Putamen (tissue), 1 donor: ENCODE results near the gene SLC4A2.

Experiments used
- DNase-seq: peaks from one replicate; pipeline ENCODE4 v3.0.0-alpha.2; 2016; ENCODE audit warnings: low spot score

SLC4A2 gene

DNA sequence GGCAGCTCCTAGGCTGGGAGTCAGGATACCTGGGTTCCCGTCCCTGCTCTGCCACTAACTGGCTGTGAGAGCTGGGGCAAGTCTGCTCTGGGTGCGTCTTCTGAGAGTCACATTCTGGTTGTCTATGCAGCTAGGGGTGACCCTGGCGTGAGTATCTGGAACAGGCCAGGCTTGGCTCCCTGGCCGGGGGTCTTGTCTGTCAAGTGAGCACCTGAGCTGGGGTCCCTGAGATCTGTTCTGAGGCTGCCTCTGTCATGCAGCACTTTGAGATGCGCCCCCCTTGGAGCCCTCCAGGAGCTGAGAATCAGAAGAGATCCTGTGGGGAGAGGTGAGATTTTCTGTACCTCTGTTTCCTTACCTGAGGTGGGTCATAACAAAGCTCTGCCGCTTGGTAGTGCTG lies 34.4 kb downstream of the SLC4A2 start:
- no peak for DNase-seq

DNA sequence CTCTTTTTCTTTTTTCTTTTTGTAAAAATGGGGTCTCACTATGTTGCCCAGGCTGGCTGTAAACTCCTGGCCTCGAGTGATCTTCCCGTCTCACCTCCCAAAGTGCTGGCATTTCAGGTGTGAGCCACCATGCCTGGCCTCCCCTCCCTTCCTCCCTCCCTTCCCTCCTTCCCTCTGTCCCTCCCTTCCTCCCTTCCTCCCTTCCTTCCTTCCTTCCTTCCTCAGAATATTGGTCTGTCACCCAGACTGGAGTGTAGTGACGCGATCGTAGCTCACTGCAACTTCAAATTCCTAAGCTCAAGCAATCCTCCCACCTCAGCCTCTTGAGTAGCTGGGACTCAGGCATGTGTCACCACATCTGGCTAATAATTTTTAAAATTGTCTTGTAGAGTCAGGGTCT lies 35.3 kb downstream of the SLC4A2 start:
- no peak for DNase-seq

DNA sequence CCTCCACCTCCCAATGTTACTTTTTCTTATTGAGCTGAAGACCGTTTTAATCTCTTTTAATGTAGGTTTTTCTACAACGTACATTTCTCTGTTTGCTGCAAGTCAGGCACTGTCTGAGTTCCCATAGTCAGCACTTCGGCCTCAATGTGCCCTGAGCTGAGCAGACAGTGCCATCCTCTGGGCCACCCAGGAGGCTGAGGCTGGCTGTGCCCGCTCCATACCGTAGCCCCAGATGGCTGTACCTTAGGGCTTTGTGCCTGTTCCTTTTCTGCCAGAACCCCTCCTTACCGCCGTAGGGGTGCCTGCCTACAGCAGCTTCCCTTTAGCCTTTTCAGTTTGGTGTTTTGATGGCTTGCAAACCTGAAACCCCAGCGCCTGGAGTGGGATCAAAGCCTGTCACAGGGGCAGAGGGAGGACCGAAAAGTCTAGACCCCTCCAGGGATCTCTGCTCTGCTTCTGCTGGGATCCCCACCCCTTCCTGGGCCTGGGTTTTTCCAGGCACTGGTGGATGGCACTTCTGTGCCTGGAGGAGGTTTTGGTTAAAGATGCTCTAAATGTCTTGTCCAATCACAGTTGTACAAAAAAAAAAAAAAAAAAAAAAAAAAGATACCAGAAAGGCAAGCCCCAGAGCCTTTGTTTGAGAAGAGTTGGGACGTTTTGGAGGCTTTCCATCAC lies 35.9 kb downstream of the SLC4A2 start:
- DNase-seq: no peak

DNA sequence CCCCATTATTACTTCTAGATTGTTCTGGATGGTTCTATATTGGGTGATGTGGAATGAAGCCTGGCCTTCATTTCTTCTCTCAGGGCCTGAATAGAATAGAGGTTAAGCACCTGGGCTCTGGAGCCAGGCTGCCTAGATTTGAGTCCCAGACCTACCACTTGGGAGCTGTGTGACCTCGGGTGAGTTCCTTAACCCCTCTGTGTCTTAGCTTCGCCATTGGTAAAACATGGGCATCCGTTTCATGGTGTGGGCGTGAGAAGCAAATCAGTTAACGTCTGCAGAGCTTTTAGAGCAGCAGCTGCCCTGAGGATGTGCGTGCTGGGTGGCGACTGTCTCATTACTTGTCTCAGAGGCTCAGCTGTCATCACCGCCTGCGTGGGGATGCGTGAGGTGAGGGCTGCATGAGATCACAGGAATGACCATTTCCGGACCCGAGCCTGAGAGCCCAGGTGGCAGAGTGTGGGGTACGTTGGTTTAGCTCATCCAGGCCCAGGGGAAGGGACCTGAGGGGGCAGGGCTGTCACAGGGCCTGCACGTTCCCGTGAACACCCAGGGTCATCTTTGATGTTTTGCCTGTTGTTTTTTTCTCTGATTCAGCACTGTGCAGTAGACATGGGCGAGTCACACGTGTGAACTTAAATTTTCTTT lies 36.6 kb downstream of the SLC4A2 start:
- DNase-seq: no peak

DNA sequence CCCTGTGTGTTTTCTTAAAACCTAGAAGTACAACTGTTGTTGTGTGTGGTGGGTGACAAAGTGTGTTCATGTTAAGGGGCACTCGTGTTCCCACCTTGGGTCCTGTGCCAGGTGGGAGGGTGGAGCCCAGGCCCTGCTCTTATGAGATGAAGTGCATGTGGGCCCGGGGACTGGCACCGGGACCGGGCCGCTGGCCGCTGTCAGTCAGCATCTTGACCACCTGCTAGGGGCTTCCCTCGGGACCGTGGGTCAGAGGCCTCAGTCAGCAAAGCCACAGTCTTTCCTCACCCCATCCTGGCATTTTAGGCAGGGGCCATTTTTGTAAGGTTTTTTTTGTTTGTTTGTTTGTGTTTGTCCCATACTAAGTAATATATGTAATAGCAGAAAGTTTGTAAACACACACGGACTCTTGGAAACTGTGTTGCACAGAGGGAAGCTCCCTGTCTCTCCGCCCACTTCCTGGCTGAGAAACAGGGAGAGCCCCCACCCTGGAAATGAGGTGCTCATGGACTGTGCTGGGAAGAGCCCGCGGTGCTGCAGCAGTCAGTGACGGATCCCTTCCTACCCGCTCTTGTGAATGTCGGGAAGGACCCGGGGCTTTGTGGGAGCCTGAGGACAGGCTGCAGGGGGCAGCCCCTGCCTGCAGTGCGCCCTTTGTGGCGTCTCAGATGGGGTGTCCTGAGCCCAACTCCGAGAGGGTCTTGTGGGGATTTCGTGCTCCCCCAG lies 40.3 kb downstream of the SLC4A2 start:
- DNase-seq: no peak

DNA sequence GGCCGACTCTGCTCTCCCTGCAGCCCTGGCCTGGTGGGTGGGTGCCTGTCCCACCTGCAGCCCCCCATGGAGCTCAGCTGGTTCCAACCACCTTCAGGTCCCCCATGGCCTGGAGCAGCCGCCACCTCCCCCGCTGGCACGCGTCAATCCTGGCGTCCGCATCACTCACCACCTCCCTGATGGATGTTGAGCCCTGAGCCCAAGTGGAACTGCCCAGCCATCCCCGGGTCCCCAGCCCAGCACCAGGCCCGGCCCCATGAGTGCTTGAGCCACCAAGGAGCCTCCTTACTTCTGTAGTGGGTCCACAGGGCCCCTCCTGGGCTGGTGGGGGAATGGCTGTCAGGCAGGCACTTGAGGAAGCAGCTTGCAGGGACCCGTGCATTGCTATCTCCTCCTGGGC lies 41.5 kb downstream of the SLC4A2 start:
- DNase-seq: no peak

DNA sequence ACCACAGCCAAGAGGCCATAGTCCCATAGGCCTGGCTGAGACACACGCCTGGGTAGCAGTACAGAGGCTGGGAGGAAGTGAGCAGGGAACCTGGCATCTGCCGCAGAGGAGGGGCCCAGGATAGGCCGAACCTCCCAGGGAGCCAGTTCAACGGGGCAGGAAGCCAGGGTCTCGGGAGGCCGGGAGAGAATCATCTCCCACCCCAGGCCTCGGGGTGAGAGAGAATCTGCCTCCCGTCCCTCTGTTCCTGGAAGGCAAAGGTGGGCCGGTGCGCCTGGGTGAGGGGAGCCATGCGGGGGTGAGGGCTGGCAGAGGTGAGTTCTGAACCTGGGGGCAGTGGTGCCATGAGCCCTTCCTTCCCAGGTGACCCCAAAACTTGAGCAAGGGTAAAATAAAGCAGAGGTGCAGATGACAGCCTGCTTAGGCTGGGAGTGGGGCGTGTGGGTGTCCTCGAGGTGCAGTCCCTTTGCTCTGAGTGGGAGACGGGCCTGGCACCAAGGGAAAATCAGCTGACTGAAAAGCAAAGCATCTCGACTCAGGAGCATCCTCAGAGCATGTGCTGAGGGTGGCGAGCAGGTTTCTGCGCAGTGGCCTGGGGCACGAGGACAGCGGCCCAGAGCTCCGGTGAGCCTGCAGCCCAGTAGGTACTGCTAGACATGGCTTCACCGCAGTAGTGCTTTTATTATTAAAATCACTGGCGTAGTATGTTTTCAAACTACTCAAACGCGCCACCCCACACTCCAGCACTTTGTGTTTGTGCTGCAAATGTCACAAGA lies 42.4 kb downstream of the SLC4A2 start:
- DNase-seq: no peak

DNA sequence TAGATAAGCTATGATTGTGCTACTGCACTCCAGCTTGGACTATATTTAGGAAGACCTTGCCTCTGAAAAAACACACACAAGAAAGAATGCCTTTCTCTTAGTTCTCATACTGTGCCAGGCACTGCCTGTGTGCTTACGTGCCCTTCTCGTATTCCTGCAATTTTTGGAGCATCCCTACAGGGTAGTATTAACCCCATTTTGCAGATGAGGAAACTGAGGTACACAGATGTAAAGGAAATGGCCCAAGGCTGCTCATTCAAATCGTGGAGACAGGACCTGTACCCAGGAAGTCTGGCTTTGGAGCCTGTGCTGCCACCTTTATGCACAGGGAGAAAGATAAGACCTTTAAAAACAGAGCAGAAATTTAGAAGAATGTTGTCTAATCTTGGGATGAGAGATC lies 43.6 kb downstream of the SLC4A2 start:
- DNase-seq: no peak

DNA sequence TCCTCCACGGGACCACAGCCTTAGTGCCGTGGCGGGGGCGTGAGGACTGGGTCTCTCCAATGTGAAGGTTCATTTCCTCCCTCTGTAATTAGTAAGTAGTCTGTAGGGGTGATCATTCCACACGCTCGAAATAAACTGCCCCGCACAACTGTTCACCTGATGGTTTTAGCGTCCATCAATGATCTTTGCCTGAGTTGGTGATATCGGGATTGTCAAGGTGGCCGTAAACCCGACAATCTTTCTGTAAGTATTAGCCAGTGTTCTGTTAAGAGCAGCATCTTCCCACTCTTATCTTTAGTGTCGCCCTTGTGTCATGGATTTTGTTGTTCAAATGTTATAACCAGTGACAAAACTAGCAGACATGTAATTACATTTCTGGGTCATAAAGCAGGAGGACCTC lies 44.6 kb downstream of the SLC4A2 start:
- DNase-seq: no peak

DNA sequence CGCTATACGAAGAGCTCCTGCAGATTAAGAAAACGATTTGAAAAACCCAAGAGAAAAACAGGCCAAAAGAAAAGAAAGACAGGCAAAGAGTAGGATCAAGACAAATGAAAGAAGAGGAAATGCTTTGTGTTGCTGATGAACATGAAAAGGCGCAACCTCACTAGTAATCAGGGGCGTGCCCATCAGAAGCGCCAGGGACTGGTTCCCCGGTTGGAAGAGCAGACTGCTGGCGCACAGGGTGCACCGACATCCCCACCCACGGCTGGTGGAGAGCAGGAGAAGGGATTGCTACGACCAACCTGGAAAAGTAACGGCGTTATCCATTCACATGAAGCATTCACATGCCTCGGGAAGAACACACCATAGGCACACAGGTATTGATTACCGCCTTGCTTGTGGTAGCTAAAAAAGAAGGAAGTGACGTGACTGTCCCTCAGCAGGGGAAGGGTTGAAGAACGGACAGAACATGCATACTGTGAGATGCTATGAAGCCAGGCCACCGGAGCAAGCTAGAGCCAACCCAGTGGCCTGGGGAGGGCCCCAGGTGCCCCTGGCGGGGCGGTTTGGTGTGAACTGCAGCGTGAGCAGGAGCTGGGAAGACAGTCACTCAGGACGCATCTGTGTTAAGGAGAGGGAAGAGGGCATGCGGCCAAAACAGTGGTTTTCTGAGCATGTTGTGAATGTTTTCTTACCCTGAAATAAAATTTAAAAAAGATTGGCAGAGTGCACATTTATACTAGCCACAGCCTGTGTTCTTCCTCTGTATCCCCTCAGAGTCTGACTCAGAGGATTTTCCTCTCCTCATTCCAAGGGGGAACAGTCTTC lies 45.2 kb downstream of the SLC4A2 start:
- DNase-seq: no peak

DNA sequence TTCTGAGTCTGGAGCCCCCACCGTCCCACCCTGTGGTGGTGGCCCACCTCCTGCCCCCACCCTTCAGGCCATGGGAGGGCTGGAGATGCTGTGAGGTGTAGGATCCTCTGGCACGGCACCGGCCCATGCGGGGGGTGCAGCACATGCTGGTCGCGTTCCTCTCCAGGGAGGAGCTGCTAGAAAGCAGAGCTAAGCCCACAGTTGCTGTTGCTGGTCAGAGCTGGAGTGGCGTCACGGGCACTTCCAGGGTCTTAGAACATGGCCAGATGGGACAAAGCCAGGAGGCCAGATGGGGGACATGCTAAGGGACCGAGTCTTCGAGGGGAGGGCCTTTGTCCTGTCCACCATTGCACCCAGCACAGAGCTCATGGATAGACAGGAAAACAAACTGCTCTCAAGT lies 48.5 kb downstream of the SLC4A2 start:
- DNase-seq: no peak

DNA sequence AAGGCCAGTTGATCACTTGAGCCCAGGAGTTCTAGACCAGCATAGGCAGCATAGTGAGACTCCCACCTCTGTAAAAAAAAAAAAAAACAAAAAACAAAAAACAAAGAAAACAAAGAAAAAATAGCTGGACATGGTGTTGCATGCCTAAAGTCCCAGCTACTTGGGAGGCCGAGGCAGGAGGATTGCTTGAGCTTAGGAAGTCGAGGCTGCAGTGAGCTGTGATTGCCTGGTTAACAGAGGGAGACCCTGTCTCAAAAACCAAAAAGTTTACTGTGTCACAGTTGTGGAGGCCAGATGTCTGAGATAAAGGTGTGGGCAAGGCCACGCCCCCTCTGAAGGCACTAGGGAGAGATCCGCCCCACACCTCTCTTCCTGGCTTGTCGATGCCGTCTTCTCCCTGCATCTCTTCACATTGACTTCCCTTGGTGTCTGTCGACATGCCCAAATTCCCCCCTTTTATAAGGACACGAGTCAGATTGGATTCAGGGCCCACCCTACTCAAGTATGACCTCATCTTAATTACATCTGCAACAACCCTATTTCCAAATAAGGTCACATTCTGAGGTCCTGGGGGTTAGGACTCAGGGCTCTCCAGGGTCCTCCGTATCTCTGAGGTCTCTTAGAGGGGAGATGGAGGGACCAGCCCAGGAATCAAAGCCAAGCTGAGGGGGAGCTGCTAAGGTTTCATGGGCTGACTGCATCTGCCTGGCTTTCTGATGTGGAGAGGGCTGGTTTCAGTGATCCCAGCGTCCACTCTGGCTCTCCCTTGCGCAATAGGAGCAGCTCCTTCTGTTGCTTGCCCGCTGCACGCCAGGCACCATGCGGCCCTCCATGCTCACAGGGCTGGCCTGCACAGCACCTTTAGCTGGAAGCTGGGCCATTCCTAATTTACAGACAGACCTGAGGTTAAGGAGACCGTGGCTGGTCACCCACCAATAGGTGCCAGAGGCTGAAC lies 50.0 kb downstream of the SLC4A2 start:
- DNase-seq: no peak

DNA sequence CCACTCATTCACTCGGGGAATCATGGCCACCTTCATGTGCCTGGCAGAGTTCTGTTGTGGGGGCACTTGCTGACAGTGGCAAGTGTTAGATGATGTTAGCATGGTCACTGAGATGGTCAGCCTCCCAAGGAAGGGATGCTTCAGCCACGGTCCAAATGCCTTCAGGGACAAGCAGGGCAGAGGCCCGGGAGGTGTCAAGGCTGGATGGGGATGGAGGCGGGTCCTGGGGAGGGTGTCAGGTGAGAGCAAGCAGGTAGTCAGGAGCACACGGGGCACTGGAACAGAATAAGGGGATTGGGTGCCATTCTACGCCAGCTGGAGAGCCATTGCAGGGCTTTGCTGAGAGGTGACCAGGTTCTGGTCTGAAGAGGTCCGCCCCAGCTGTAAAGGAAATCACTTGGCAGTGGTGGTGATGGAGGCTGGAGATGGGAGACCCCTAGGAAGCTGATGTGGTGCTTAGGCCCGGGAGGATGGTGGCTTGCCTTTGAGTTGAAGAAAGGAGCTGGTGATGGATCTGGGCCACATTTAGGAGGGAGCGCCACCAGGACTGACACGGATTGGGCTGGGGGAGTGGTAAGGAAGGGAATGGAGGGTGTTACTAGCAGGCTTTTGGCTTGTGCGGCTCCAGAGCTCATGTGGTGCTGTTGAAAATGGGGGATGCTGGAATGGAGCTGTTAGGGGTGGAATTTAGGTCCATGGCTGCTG lies 51.0 kb downstream of the SLC4A2 start:
- DNase-seq: no peak

DNA sequence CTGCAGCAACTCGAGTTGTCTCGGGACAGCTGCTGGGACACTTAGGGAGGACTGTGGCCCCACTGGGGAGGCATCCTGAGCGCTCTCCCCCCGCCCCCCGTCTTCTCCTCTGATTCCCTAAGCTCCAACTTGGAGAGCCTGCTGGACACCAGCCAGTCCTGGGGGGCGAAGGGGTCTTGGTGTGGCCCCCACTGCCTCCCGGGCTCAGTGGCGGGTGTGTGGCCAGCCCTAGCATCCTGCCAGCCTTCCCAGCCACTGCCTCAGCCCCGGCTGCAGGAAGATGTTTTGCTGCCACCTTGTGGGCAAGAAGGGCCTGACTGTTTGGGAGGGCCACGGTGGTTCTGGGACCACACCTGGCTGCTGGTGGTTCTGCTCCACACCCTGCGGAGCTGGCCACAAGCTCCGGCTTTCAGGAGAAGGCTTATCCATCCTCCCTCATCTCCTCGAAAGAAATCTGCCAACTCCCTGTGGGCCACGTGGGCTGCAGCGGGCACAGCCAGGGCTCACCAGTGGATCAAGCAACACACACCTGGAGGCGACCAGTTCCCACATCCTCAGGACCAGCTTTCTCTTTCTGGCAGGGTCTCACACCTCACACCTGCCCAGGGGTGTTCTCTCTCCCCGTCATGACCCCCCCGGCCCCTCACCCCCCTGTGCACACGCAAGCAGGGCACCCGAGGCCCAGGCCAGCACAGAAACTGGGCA lies 51.7 kb downstream of the SLC4A2 start:
- DNase-seq: no peak

DNA sequence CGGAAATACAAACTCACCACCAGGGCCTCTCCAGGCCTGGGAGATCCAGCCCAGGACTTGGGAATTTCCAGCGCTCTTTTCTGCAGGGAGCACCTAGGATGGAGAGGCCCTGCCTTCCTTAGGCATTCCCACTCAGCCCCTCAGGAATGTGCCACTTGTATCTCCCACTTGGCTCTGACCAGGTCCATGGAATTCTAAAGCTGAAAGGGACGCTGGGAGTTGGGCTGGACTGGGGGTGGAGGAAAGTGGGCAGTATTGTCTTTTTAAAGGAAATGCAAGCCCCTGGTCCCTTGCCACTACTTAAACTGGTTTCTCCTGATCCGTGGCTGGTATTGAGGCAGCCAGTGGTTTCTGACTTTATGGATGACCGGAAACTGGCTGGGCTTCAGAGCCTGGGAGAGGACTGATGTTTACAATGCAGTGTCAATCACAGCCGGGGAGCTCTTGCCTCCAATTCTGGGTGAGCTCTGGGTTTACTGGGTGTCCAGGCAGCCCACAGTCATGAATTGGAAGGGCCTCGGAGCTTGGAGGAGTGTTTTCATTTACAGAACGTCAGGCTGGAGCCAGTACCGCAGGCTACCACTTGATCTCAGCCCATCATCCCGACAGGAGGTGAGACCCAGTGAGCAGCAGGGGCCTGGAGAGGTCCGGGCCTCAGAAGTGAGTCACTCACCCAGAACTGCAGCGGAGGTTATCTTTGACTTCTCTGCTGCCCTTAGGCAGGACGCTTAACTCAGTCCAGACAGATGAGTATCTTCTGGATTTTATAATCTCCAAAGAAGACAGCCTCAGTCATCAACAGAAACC lies 54.2 kb downstream of the SLC4A2 start:
- DNase-seq: no peak

DNA sequence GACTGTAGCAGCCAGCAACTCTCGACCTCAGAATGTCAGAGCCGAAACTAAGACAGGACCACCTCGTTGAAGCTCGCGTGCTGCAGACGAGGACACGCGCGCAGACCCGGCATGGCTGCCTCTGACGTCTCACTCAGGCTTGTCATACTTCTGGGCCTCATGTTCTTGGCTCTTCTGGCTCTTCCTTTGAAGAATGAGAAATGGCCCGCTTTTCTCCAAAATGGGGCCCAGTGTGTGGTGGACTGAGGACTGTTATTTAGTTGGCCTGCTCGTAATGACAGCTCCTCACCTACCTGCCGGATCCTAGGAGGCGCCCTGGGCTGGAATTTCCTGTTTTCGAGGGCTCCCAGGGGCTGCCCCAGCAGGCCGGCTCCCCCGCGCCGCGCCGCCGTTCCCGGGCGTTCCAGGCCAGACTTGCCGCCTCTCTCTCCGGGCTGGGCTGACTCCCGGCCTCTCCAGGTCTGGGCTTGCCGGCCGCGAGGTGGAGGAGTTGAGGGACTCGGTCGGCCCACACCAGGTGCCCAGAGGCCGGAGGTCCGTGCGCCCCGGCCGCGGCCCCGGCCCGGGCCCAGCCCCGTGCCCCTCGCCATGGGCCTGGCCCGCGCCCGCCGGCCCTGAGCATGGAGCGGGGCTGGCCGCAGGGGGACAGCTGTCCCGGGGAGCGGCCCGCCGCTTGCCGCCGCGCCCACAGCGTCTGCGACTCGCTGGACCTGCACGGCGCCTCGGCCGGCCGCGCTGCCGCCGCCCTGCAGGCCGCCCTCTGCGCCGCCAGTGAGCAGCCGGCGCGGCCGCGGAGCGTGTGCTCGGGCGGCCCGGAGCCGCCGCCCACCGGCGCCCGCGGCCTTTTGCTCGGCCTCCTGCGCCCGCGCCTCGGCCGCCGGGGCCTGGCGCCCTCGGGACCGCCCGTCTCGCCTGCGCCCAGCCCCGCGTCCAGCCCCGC lies 55.0 kb downstream of the SLC4A2 start:
- no peak for DNase-seq

DNA sequence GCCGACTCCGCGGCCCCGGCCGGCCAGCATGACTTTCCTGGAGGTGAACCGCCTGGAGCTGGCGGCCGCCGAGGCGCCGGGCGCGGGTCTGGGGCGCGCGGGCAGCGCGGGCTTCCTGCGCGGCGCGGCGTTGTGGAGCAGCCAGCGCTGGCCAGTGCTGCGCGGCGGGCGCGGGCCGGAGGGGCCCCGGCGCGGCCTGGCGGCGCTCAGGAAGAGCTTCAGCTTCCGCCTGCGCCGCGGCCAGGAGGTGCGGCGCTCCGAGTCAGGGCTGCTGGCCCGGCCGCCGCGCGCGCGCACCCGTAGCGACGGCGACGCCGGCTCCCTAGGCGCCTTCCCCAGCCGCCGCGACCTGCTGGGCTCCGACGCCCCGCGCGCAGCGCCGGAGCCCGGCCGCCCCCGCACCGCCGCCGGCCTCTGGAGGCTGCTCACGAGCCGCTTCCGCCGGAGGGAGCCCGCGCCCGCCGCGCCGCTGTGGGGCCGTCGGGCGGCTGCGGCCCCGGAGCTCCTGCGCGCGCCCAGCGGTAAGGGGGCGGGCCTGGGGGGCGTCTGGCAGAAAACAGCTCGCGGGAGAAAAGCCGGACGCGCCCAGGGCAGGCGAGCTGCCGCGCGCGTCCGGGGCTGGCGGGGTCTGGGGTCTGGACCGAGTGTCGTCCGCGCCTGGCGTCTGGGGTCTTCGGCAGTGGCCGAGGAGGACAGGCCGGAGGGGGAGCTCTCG lies 55.9 kb downstream of the SLC4A2 start:
- no peak for DNase-seq
